Nephron progenitor cell (in vitro differentiated cells): Measurements from ENCODE around the gene MAST1.
"Not testable (repeated sequence)": the region's sequence is repeated elsewhere in the genome, so short reads cannot be mapped to it uniquely, and the experiment has no call there.

Experiments used
- DNase-seq: peaks from one replicate; pipeline ENCODE4 v3.0.0; 2021
- H3K27ac Mint-ChIP-seq: 2 replicates; pipeline ENCODE4 v1.8.0; 2021; ENCODE audit warnings: mild to moderate bottlenecking, moderate library complexity, mixed read lengths
- H3K27me3 Mint-ChIP-seq: 2 replicates; pipeline ENCODE4 v1.8.0; 2021; ENCODE audit warnings: mild to moderate bottlenecking, low read depth, mixed read lengths; ENCODE audit not compliant: poor library complexity
- H3K36me3 Mint-ChIP-seq: 2 replicates; pipeline ENCODE4 v1.8.0; 2021; ENCODE audit warnings: low read depth, mixed read lengths
- H3K4me1 Mint-ChIP-seq: 2 replicates; pipeline ENCODE4 v1.8.0; 2021; ENCODE audit warnings: mixed read lengths
- H3K4me3 Mint-ChIP-seq: 2 replicates; pipeline ENCODE4 v1.8.0; 2021; ENCODE audit warnings: mild to moderate bottlenecking, moderate library complexity, mixed read lengths
- H3K9me3 Mint-ChIP-seq: 2 replicates; pipeline ENCODE4 v1.8.0; 2021; ENCODE audit warnings: mild to moderate bottlenecking, moderate library complexity, mixed read lengths
- CTCF ChIP-seq: fragments of 200-600 bp; sonication (generic); IDR thresholded peaks from 2 replicates; pipeline ENCODE4 v1.5.0; 2021; ENCODE audit warnings: antibody characterized with exemption

The MAST1 gene

GRCh38 chr19:12913851-12914690 lies 75.8 kb downstream of the MAST1 start:
- no peak for TF ChIP-seq CTCF
- peak overlapping the region; percentile 78 for H3K27ac Mint-ChIP-seq

GRCh38 chr19:12915860-12916259 lies 77.5 kb downstream of the MAST1 start:
- DNase-seq, H3K36me3 Mint-ChIP-seq, H3K9me3 Mint-ChIP-seq, H3K4me3 Mint-ChIP-seq, H3K27ac Mint-ChIP-seq: not testable (repeated sequence)
- Mint-ChIP-seq H3K27me3 (peaks cover 12% of the 10 kb centered on the region), H3K4me1 (peaks cover 24% of the 10 kb centered on the region)

More at GRCh38 chr19:12913851-12914690, 75.8 kb downstream of the MAST1 start:
- no peak for DNase-seq
- Mint-ChIP-seq H3K27me3 (peaks cover 7% of the 10 kb centered on the region), H3K36me3 (no peaks in the 10 kb centered on the region), H3K9me3 (peaks cover 7% of the 10 kb centered on the region), H3K4me3 (peak overlapping the region; percentile 45), H3K4me1 (peaks cover 27% of the 10 kb centered on the region)

- Mint-ChIP-seq H3K4me3 (no peak overlapping the region), H3K9me3 (peaks cover 8% of the 10 kb centered on the region), H3K36me3 (peaks cover 24% of the 10 kb centered on the region), H3K27ac (no peak overlapping the region), H3K27me3 (peaks cover 12% of the 10 kb centered on the region), H3K4me1 (peaks cover 11% of the 10 kb centered on the region)
- TF ChIP-seq CTCF = no peak
- no peak for DNase-seq
Observed at GRCh38 chr19:12918253-12918652, 79.9 kb downstream of the MAST1 start.

- H3K27me3 Mint-ChIP-seq = peaks cover 9% of the 10 kb centered on the region
- H3K36me3 Mint-ChIP-seq = peaks cover 43% of the 10 kb centered on the region
- no peaks in the 10 kb centered on the region for H3K4me1 Mint-ChIP-seq
- H3K4me3 Mint-ChIP-seq = no peak overlapping the region
- no peak for TF ChIP-seq CTCF
- DNase-seq = no peak
- H3K27ac Mint-ChIP-seq = peak overlapping the region; percentile 48
- H3K9me3 Mint-ChIP-seq = peaks cover 8% of the 10 kb centered on the region
Observed at GRCh38 chr19:12921047-12921446, 82.7 kb downstream of the MAST1 start.

- DNase-seq = no peak
- H3K27ac Mint-ChIP-seq = no peak overlapping the region
- H3K27me3 Mint-ChIP-seq = peaks cover 9% of the 10 kb centered on the region
- peaks cover 8% of the 10 kb centered on the region for H3K9me3 Mint-ChIP-seq
- H3K36me3 Mint-ChIP-seq = peaks cover 54% of the 10 kb centered on the region
- no peaks in the 10 kb centered on the region for H3K4me1 Mint-ChIP-seq
- H3K4me3 Mint-ChIP-seq = no peak overlapping the region
- TF ChIP-seq CTCF = no peak
Observed at GRCh38 chr19:12922959-12923358, 84.6 kb downstream of the MAST1 start.
